ENCODE data around the gene TM9SF2.

DNA sequence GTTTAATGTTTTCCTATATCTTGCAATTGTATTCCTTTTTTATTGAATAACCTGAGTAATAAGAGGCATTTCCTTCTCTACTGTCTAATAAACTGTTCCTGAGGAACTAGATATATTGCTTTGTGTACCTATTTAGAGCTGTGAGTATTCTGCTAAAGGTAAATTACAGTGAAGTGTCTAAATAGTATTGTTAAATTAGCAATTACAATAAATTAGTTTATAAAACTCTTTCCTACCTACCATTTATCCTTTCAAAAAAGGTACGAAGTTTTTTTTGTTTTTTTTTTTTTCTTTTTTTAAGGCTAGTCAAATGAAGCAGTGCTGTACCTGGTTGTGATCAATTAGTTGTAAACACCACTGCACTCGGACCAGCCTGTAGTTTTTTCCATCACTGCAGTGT is 34.8 kb downstream of the TM9SF2 start:
- TF ChIP-seq, protein P1, sequence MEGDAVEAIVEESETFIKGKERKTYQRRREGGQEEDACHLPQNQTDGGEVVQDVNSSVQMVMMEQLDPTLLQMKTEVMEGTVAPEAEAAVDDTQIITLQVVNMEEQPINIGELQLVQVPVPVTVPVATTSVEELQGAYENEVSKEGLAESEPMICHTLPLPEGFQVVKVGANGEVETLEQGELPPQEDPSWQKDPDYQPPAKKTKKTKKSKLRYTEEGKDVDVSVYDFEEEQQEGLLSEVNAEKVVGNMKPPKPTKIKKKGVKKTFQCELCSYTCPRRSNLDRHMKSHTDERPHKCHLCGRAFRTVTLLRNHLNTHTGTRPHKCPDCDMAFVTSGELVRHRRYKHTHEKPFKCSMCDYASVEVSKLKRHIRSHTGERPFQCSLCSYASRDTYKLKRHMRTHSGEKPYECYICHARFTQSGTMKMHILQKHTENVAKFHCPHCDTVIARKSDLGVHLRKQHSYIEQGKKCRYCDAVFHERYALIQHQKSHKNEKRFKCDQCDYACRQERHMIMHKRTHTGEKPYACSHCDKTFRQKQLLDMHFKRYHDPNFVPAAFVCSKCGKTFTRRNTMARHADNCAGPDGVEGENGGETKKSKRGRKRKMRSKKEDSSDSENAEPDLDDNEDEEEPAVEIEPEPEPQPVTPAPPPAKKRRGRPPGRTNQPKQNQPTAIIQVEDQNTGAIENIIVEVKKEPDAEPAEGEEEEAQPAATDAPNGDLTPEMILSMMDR (IDR thresholded peaks at IDR 0.05): no peak
- no peak for TF ChIP-seq POLR2A (IDR thresholded peaks at IDR 0.05)
